Immature natural killer cell (primary cell): Measurements from ENCODE around the gene OMD. TPM values are rescaled to one million over a fixed set of nuclear protein-coding genes. Genes with fewer than 3 reads are reported as not detected.

Experiments
- DNase-seq, 3 donors: peaks; one replicate each; pipeline ENCODE4 v3.0.0; 2022; ENCODE audit warnings: mixed read lengths in 1 of 3
- H3K27ac Mint-ChIP-seq, 6 donors: one replicate each; pipeline ENCODE4 v1.8.0; 2020; ENCODE audit warnings: mixed read lengths in 6 of 6, mild to moderate bottlenecking in 5 of 6, inconsistent platforms in 4 of 6, moderate library complexity in 3 of 6
- H3K27me3 Mint-ChIP-seq, 3 donors: one replicate each; pipeline ENCODE4 v1.8.0; 2020 to 2021; ENCODE audit warnings: low read depth in 3 of 3, mild to moderate bottlenecking in 3 of 3, mixed read lengths in 3 of 3, moderate library complexity in 3 of 3, inconsistent platforms in 1 of 3
- H3K36me3 Mint-ChIP-seq, 3 donors: one replicate each; pipeline ENCODE4 v1.8.0; 2020; ENCODE audit warnings: mixed read lengths in 3 of 3, inconsistent platforms in 2 of 3, mild to moderate bottlenecking in 2 of 3
- H3K4me1 Mint-ChIP-seq, 2 donors: one replicate each; pipeline ENCODE4 v1.8.0; 2020; ENCODE audit warnings: inconsistent platforms in 2 of 2, mild to moderate bottlenecking in 2 of 2, mixed read lengths in 2 of 2, moderate library complexity in 1 of 2
- H3K4me3 Mint-ChIP-seq, 5 donors: one replicate each; pipeline ENCODE4 v1.8.0; 2020; ENCODE audit warnings: mild to moderate bottlenecking in 5 of 5, mixed read lengths in 5 of 5, inconsistent platforms in 3 of 5, moderate library complexity in 3 of 5
- H3K9me3 Mint-ChIP-seq, 6 donors: one replicate each; pipeline ENCODE4 v1.8.0; 2020; ENCODE audit warnings: mild to moderate bottlenecking in 6 of 6, mixed read lengths in 6 of 6, inconsistent platforms in 4 of 6, moderate library complexity in 3 of 6
- polyA plus RNA-seq, 3 donors: library from polyadenylated mRNA; unstranded; fragments of 300-500 nt; fragmentation: Illumina TruSeq; gene quantifications; one replicate each; pipeline ENCODE4 v1.2.3, GENCODE V29; 2021

The OMD gene, protein sequence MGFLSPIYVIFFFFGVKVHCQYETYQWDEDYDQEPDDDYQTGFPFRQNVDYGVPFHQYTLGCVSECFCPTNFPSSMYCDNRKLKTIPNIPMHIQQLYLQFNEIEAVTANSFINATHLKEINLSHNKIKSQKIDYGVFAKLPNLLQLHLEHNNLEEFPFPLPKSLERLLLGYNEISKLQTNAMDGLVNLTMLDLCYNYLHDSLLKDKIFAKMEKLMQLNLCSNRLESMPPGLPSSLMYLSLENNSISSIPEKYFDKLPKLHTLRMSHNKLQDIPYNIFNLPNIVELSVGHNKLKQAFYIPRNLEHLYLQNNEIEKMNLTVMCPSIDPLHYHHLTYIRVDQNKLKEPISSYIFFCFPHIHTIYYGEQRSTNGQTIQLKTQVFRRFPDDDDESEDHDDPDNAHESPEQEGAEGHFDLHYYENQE
- under 1 TPM in 1 of 3 donors, not detected in 2; 0.09 TPM for polyA plus RNA-seq

DNA sequence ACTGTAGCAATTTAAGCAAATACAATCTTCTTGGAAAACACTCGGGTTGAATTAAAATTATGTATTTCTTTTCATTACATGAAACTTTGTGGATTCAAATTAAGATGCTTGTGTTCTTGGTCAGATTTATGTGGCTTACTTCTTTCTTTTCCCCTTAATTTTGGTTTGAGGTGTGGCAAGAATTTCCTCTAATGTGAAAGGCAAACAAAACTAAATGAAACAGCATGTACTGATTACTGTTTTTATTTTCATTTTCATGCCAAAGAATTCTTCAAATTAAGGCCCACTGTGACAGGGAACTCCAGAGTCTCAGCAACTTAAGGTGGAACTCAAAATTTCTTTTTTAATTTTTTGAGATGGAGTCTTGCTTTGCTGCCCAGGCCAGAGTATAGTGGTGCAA, at the start of gene OMD:
Gene OMD, minus strand, starts transcription at position 132 of the 400 bp plus-strand sequence. CDS start 6,913 bp downstream, outside the sequence.
- Mint-ChIP-seq H3K9me3 (no peaks in the 10 kb centered on the region), H3K4me3 (no peak within 1 kb of the TSS), H3K27me3 (no peaks in the 10 kb centered on the region), H3K4me1 (no peaks in the 10 kb centered on the region), H3K27ac (no peak within 1 kb of the TSS), H3K36me3 (peaks cover 0 to 5% (median 0%) of the 10 kb centered on the region in 3 donors)
- DNase-seq, result no peak

- no peak for DNase-seq
- Mint-ChIP-seq H3K36me3 (no peaks in the 10 kb centered on the region), H3K27ac (no peak overlapping the region), H3K4me3 (no peak overlapping the region), H3K4me1 (no peaks in the 10 kb centered on the region), H3K27me3 (no peaks in the 10 kb centered on the region), H3K9me3 (no peaks in the 10 kb centered on the region)
Measured at GRCh38 chr9:92468206-92468605, 43.9 kb upstream of the OMD start.

DNA sequence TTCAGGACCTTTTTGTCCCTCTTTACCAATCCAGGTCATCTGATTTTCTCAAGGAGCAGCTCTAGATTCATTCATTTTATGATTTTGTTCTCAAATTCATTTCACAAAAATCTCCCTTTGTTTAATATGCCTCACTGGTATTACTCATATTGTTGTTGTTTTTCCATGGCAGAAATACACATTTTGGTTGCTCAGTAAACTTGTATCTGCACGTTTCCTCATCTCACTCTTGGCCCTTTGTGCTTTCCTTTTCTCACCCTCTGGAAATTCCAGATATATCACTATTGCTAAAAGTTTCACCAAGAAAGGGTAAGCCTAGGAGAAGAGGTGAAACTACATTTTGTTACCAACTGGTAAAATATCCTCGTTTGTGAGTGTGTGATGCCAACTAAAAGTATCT, 43.2 kb upstream of the OMD start:
- no peaks in the 10 kb centered on the region for H3K4me1 Mint-ChIP-seq
- no peaks in the 10 kb centered on the region for H3K27me3 Mint-ChIP-seq
- H3K9me3 Mint-ChIP-seq, result no peaks in the 10 kb centered on the region
- H3K4me3 Mint-ChIP-seq, result no peak overlapping the region
- no peak overlapping the region for H3K27ac Mint-ChIP-seq
- DNase-seq, result no peak
- no peaks in the 10 kb centered on the region for H3K36me3 Mint-ChIP-seq

DNA sequence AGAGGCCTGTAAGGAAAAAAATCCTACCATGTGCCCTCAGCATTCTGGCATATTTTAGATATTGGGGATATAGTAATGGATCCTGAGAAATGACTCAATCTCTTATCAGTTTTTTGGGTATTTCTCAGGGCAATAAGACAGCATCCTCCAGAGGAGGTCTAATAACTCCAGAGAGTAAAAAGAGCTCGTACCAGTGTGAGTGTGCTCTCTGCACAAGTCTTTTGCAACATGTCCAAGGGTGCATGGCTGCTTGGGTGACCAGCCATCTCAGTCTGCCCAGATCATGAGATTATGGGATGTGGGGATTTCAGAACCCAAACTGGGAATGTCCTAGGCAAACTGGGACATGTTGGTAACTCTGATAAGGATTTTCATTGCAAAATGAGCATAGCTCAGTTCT, 42.8 kb upstream of the OMD start:
- Mint-ChIP-seq H3K4me3 (no peak overlapping the region), H3K27me3 (no peaks in the 10 kb centered on the region), H3K9me3 (no peaks in the 10 kb centered on the region), H3K4me1 (no peaks in the 10 kb centered on the region), H3K27ac (no peak overlapping the region), H3K36me3 (no peaks in the 10 kb centered on the region)
- DNase-seq, result no peak

DNA sequence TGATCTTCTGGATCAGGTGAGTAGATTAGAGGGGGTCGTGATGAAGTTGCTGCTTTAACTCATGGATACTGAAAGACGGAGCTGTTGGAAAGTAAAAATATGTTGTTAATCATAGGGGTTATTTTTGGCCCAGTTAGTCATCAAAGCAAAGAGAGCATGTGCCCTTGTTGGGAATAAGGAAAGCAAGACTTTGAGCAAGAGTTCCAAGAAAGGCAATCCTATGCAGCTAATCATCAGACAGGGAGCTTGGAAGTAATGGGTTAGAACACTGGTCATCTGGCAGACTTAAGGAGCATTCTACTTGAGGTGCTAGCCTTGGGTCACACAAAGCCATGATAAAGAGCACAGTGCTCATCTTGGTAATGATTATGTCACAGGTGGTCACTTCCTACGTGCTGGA, 39.7 kb upstream of the OMD start:
- H3K27ac Mint-ChIP-seq, result no peak overlapping the region
- no peaks in the 10 kb centered on the region for H3K9me3 Mint-ChIP-seq
- no peaks in the 10 kb centered on the region for H3K36me3 Mint-ChIP-seq
- no peak overlapping the region for H3K4me3 Mint-ChIP-seq
- peaks cover 0 to 2% (median 0%) of the 10 kb centered on the region in 3 donors for H3K27me3 Mint-ChIP-seq
- no peaks in the 10 kb centered on the region for H3K4me1 Mint-ChIP-seq
- DNase-seq, result no peak

- no peak overlapping the region for H3K4me3 Mint-ChIP-seq
- DNase-seq, result no peak
- no peaks in the 10 kb centered on the region for H3K4me1 Mint-ChIP-seq
- H3K36me3 Mint-ChIP-seq, result no peaks in the 10 kb centered on the region
- peaks cover 0 to 2% (median 0%) of the 10 kb centered on the region in 3 donors for H3K27me3 Mint-ChIP-seq
- H3K9me3 Mint-ChIP-seq, result no peaks in the 10 kb centered on the region
- H3K27ac Mint-ChIP-seq, result no peak overlapping the region
Measured at GRCh38 chr9:92463387-92463786, 39.1 kb upstream of the OMD start.

GRCh38 chr9:92457576-92457975, 33.3 kb upstream of the OMD start:
- DNase-seq, result no peak
- no peak overlapping the region for H3K4me3 Mint-ChIP-seq
- no peaks in the 10 kb centered on the region for H3K4me1 Mint-ChIP-seq
- H3K27me3 Mint-ChIP-seq, result peaks cover 0 to 2% (median 0%) of the 10 kb centered on the region in 3 donors
- H3K27ac Mint-ChIP-seq, result no peak overlapping the region
- H3K9me3 Mint-ChIP-seq, result no peaks in the 10 kb centered on the region
- no peaks in the 10 kb centered on the region for H3K36me3 Mint-ChIP-seq

DNA sequence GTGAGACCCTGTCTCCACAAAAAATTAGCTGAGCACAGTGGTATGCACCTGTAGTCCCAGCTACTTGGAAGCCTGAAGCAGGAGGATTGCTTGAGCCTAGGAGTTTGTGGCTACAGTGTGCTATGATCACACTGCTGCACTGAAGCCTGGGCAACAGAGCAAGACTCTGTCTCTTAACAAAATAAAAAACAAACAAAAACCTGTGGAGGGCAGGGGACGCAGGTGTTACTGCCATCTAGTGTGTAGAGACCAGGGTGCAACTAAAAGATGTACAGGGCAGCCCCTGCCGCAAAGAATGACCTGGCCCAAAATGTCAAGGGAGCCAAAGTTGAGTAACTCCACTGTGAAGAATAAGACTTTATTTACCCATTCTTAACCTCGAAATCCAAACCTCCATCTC, 30.9 kb upstream of the OMD start:
- Mint-ChIP-seq H3K9me3 (no peaks in the 10 kb centered on the region), H3K27ac (no peak overlapping the region), H3K4me3 (no peak overlapping the region), H3K4me1 (no peaks in the 10 kb centered on the region), H3K27me3 (peaks cover 0 to 2% (median 0%) of the 10 kb centered on the region in 3 donors), H3K36me3 (no peaks in the 10 kb centered on the region)
- no peak for DNase-seq

GRCh38 chr9:92446536-92446935, 22.3 kb upstream of the OMD start:
- H3K36me3 Mint-ChIP-seq, result no peaks in the 10 kb centered on the region
- H3K4me1 Mint-ChIP-seq, result no peaks in the 10 kb centered on the region
- H3K9me3 Mint-ChIP-seq, result no peaks in the 10 kb centered on the region
- H3K27me3 Mint-ChIP-seq, result peaks cover 0 to 2% (median 0%) of the 10 kb centered on the region in 3 donors
- no peak overlapping the region for H3K4me3 Mint-ChIP-seq
- no peak for DNase-seq
- peak overlapping the region in 1 of 6 donors; percentile 20 for H3K27ac Mint-ChIP-seq

DNA sequence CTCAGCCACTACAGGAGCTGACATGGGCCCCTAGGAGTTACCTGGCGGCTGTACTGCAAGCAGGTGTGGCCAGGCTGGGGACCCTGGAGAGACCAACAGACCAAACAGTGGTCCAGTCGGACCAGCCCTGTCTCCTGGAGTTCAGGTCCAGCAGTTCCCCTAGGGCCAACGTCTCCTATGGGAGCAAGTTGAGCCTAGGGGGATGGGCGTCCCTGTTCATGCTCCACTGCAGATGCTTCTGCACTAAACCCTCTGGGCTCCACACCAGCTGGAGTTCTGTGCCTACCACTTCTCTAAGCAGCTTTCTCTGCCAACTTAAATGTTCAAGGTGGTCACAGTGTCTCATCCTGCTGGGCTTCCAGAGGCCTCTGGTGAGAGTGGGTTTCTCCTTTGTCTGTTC, 20.6 kb upstream of the OMD start:
- Mint-ChIP-seq H3K36me3 (no peaks in the 10 kb centered on the region), H3K4me1 (peaks cover 13 to 15% of the 10 kb centered on the region in 2 donors), H3K27me3 (peaks cover 0 to 2% (median 0%) of the 10 kb centered on the region in 3 donors), H3K27ac (no peak overlapping the region), H3K9me3 (no peaks in the 10 kb centered on the region), H3K4me3 (no peak overlapping the region)
- DNase-seq, result no peak

GRCh38 chr9:92440751-92441046, 16.4 kb upstream of the OMD start:
- Mint-ChIP-seq H3K4me3 (peak overlapping the region; percentile 59 to 79 (median 72)), H3K27ac (peak overlapping the region; percentile 79 to 86 (median 82))
- peak in 2 of 3 donors; percentile 38 to 39 for DNase-seq

DNA sequence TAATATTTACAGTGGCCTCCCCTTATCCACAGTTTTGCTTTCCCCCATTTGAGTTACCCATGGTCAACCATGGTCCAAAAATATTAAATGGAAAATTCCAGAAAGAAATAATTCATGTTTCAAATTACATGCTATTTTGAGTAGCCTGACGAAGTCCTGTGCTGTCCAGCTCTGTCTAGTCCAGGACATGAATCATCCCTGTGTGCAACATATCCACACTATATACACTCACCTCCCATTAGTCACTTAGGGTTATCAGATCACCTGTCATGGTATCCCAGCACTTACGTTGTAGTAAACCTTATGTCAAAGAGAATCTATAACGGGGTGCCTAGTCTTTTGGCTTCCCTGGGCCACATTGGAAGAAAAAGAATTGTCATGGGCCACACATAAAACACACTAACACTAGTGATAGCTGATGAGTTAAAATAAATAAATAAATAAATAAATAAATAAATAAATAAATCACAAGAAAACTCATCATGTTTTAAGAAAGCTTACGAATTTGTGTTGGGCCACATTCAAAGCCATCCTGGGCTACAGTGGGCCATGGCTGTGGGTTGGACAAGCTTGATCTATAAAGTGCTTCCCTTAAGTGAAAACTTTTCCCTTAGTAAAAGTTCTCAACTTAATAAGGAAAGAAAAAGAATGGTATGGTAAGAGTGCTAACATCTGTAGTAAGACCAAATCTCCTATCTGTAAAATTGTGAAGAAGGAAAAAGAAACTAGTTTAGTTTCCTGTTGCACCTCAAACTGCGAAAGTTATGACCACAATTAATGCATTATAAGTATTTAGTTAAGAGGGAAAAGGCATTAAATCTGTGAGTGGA, 15.9 kb upstream of the OMD start:
- peak in 1 of 3 donors; percentile 49 for DNase-seq
- Mint-ChIP-seq H3K27ac (peak overlapping the region; percentile 79 to 86 (median 82)), H3K9me3 (no peaks in the 10 kb centered on the region), H3K27me3 (no peaks in the 10 kb centered on the region), H3K36me3 (no peaks in the 10 kb centered on the region), H3K4me3 (peak overlapping the region; percentile 59 to 79 (median 72)), H3K4me1 (peaks cover 16 to 20% of the 10 kb centered on the region in 2 donors)

More at GRCh38 chr9:92440751-92441046, 16.4 kb upstream of the OMD start:
- Mint-ChIP-seq H3K4me1 (peaks cover 16 to 20% of the 10 kb centered on the region in 2 donors), H3K36me3 (no peaks in the 10 kb centered on the region), H3K27me3 (no peaks in the 10 kb centered on the region), H3K9me3 (no peaks in the 10 kb centered on the region)

GRCh38 chr9:92438900-92439526, 14.7 kb upstream of the OMD start:
- Mint-ChIP-seq H3K27me3 (no peaks in the 10 kb centered on the region), H3K27ac (peak overlapping the region in 3 of 6 donors; percentile 79 to 82 (median 79)), H3K4me3 (no peak overlapping the region), H3K4me1 (peaks cover 16 to 20% of the 10 kb centered on the region in 2 donors), H3K36me3 (peaks cover 0 to 4% (median 0%) of the 10 kb centered on the region in 3 donors), H3K9me3 (no peaks in the 10 kb centered on the region)
- no peak for DNase-seq

- H3K27ac Mint-ChIP-seq, result no peak overlapping the region
- no peaks in the 10 kb centered on the region for H3K9me3 Mint-ChIP-seq
- H3K27me3 Mint-ChIP-seq, result no peaks in the 10 kb centered on the region
- peaks cover 0 to 4% (median 0%) of the 10 kb centered on the region in 3 donors for H3K36me3 Mint-ChIP-seq
- H3K4me3 Mint-ChIP-seq, result no peak overlapping the region
- peaks cover 5 to 9% of the 10 kb centered on the region in 2 donors for H3K4me1 Mint-ChIP-seq
- DNase-seq, result no peak
Measured at GRCh38 chr9:92435263-92435662, 11.0 kb upstream of the OMD start.
